Lung (tissue), 12 donors: ENCODE data around the gene QPCT. TPM values are rescaled to one million over a fixed set of nuclear protein-coding genes. Genes with fewer than 3 reads are reported as not detected.

Experiments used
- ATAC-seq: fragments of 200-7000 bp; cut with Tn5 transposase; one replicate; pipeline ENCODE4 v1.9.1; 2020; ENCODE audit warnings: moderate number of reproducible peaks; ENCODE audit not compliant: insufficient read depth, low FRiP score
- DNase-seq, 3 donors: peaks; one replicate each; pipeline ENCODE4 v3.0.0-alpha.2; 2013 to 2017
- H3K27ac ChIP-seq, 2 donors: one replicate each; pipeline ENCODE4 v1.5.1; 2013; ENCODE audit warnings: mild to moderate bottlenecking in 2 of 2, moderate library complexity in 2 of 2, control low read depth in 1 of 2, inconsistent platforms in 1 of 2, low read depth in 1 of 2, low read length in 1 of 2
- H3K27me3 ChIP-seq, 3 donors: one replicate each; pipeline ENCODE4 v1.5.1; 2013; ENCODE audit warnings: low read length in 2 of 3; ENCODE audit not compliant: control insufficient read depth in 3 of 3, insufficient read depth in 3 of 3
- H3K36me3 ChIP-seq, 4 donors: one replicate each; pipeline ENCODE4 v1.5.1; 2013; ENCODE audit warnings: low read length in 4 of 4, mild to moderate bottlenecking in 1 of 4, moderate library complexity in 1 of 4; ENCODE audit not compliant: control insufficient read depth in 4 of 4, insufficient read depth in 4 of 4
- H3K4me1 ChIP-seq, 5 donors: one replicate each; pipeline ENCODE4 v1.5.1; 2013; ENCODE audit warnings: low read length in 5 of 5, mild to moderate bottlenecking in 2 of 5, moderate library complexity in 1 of 5; ENCODE audit not compliant: control insufficient read depth in 5 of 5, insufficient read depth in 5 of 5
- H3K4me3 ChIP-seq: one replicate; pipeline ENCODE4 v1.5.1; 2013; ENCODE audit warnings: mild to moderate bottlenecking, control low read depth, moderate library complexity
- H3K9ac ChIP-seq, 2 donors: one replicate each; pipeline ENCODE4 v1.5.1; 2013; ENCODE audit warnings: low read length in 2 of 2, control low read depth in 1 of 2; ENCODE audit not compliant: insufficient read depth in 1 of 2
- H3K9me3 ChIP-seq, 4 donors: one replicate each; pipeline ENCODE4 v1.5.1; 2013; ENCODE audit warnings: low read length in 3 of 4, mild to moderate bottlenecking in 1 of 4, moderate library complexity in 1 of 4; ENCODE audit not compliant: control insufficient read depth in 4 of 4, insufficient read depth in 3 of 4
- WGBS, 2 donors: extraction: QIAGEN DNeasy Blood & Tissue Kit; methylation state at CpG; one replicate each; pipeline ENCODE4 v1.1.7; 2013; 5-methylcytosine and 5-hydroxymethylcytosine counted together
- polyA plus RNA-seq, 2 donors: library from polyadenylated mRNA; stranded (reverse); fragments of 200-250 nt; gene quantifications; one replicate each; pipeline ENCODE4 v1.2.1, GENCODE V29; 2013
- total RNA-seq, 2 donors: library from RNA; depleted of rRNA in 1 of 2; stranded (reverse); fragments of >200 nt in 1 of 2; gene quantifications; one replicate each; pipeline ENCODE4 v1.2.1, GENCODE V29; 2014 to 2021
- TF ChIP-seq, protein P1 (sequence below): IDR thresholded peaks from 2 replicates; pipeline ENCODE4 v1.5.1; 2012; ENCODE audit warnings: mild to moderate bottlenecking; ENCODE audit errors: control extremely low read depth, extremely low read depth
- donor health status: control.
- donor health status: control.
- donor health status: Bipolar disorder and iron deficiency.
- donor health status: healthy.
- donor health status: DM: yes; HTN: yes; CAD: no.

QPCT gene
- total and polyA plus RNA-seq, 4 donors: 3.0 to 34.1 (median 7.4) TPM

GRCh38 chr2:37297632-37298031 is 46.8 kb upstream of the QPCT start:
- Histone ChIP-seq H3K9me3 (no peaks in the 10 kb centered on the region), H3K27ac (no peak overlapping the region), H3K4me3 (no peak overlapping the region), H3K36me3 (no peaks in the 10 kb centered on the region), H3K4me1 (peaks cover 0 to 3% (median 0%) of the 10 kb centered on the region in 5 donors), H3K27me3 (no peaks in the 10 kb centered on the region), H3K9ac (no peak overlapping the region)
- DNase-seq (no peak), ATAC-seq (no peak)
- TF ChIP-seq, protein P1, sequence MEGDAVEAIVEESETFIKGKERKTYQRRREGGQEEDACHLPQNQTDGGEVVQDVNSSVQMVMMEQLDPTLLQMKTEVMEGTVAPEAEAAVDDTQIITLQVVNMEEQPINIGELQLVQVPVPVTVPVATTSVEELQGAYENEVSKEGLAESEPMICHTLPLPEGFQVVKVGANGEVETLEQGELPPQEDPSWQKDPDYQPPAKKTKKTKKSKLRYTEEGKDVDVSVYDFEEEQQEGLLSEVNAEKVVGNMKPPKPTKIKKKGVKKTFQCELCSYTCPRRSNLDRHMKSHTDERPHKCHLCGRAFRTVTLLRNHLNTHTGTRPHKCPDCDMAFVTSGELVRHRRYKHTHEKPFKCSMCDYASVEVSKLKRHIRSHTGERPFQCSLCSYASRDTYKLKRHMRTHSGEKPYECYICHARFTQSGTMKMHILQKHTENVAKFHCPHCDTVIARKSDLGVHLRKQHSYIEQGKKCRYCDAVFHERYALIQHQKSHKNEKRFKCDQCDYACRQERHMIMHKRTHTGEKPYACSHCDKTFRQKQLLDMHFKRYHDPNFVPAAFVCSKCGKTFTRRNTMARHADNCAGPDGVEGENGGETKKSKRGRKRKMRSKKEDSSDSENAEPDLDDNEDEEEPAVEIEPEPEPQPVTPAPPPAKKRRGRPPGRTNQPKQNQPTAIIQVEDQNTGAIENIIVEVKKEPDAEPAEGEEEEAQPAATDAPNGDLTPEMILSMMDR: no peak

DNA sequence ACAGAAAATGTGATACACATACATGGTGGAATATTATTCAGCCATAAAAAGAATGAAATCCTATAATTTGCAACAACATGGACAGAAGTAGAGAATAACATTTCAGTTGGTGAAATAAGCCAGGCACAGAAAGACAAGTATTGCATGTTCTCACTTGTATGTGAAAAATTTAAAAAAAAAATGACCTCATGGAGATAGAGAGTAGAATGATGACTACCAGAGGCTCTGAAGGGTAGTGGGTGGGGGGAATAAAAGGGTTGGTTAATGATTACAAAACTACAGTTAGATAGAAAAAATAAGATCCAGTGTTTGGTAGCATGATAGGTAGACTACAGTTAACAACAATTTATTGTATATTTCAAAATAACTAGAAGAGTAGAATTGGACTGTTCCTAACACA is 44.3 kb upstream of the QPCT start:
- peaks cover 0 to 2% (median 0%) of the 10 kb centered on the region in 5 donors for H3K4me1 ChIP-seq
- no peaks in the 10 kb centered on the region for H3K9me3 ChIP-seq
- no peaks in the 10 kb centered on the region for H3K36me3 ChIP-seq
- no peaks in the 10 kb centered on the region for H3K27me3 ChIP-seq
- TF ChIP-seq, protein P1: no peak
- DNase-seq: no peak
- no peak for ATAC-seq
- H3K9ac ChIP-seq: no peak overlapping the region
- H3K4me3 ChIP-seq: no peak overlapping the region
- no peak overlapping the region for H3K27ac ChIP-seq

DNA sequence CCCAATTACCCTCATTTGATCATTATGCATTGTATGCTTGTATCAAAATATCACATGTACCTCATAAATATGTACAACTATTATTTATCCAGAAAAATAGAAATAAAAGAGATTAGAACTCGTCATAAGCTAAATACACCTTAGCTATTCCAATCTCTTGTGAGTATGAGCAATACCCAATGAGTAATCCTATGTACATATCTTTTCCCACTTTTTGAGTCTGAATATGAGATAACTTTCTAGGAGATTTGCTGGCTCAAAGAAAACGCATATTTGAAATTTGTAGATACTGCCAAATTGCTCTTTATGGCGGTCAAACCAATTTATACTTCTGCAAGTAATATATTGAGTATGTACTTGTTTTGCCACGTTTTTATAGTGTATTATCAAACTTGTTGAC is 43.9 kb upstream of the QPCT start:
- no peak overlapping the region for H3K27ac ChIP-seq
- H3K4me3 ChIP-seq: no peak overlapping the region
- H3K4me1 ChIP-seq: peaks cover 0 to 3% (median 0%) of the 10 kb centered on the region in 5 donors
- no peak overlapping the region for H3K9ac ChIP-seq
- DNase-seq: no peak
- TF ChIP-seq, protein P1: no peak
- H3K9me3 ChIP-seq: no peaks in the 10 kb centered on the region
- H3K36me3 ChIP-seq: no peaks in the 10 kb centered on the region
- 95 to 97% methylated on average over 4 of the region's 4 CpGs for WGBS, 2 donors
- ATAC-seq: no peak
- no peaks in the 10 kb centered on the region for H3K27me3 ChIP-seq

DNA sequence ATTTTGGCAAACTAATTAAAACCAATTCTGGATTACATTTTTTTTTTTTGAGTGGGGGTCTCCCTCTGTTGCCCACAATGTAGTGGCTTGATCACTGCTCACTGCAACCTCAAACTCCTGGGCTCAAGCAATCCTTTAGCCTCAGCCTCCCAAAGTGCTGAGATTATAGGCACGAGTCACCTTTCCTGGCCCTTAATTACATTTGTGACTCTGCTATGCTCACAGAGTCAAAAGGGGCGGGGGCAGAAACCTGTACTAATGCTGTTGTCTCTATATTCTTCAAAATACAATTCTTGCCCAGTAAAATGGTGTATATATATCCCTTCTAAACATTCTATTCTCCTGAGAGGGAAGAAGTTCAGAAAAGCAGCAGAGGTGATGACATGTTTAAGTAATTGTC is 43.0 kb upstream of the QPCT start:
- Histone ChIP-seq H3K36me3 (no peaks in the 10 kb centered on the region), H3K4me1 (peaks cover 0 to 6% (median 0%) of the 10 kb centered on the region in 5 donors), H3K9me3 (no peaks in the 10 kb centered on the region), H3K4me3 (no peak overlapping the region), H3K27me3 (no peaks in the 10 kb centered on the region), H3K9ac (no peak overlapping the region), H3K27ac (no peak overlapping the region)
- WGBS, 2 donors: 89 to 92% methylated on average over 2 of the region's 2 CpGs
- ATAC-seq: no peak
- TF ChIP-seq, protein P1: no peak
- DNase-seq: no peak
